Posterior vena cava (tissue), 2 donors: Measurements from ENCODE around the gene KIFAP3. TPM values are rescaled to one million over a fixed set of nuclear protein-coding genes. Genes with fewer than 3 reads are reported as not detected.
"Not testable (repeated sequence)": the region's sequence is repeated elsewhere in the genome, so short reads cannot be mapped to it uniquely, and the experiment has no call there.

Source experiments
- DNase-seq: peaks from one replicate; pipeline ENCODE4 v3.0.0-alpha.2; 2020; ENCODE audit warnings: low spot score
- intact Hi-C, 2 donors: fragments of 100-400 bp; cut with DNase I; formaldehyde crosslinking; loops; one replicate each; pipeline versions ENCODE4 v1.14.1 to v1.14.2; 2022 to 2023
- long read RNA-seq, 2 donors: library from polyadenylated mRNA; unstranded; transcript quantifications; one replicate each; pipeline ENCODE4 v2.0.0, GENCODE V29; 2020 to 2021
- total RNA-seq, 2 donors: library from RNA; stranded (reverse); fragmentation: NEBNext Ultra II Directional; extraction: Animal tissue kit (Norgen Biotek cat#: 25700); gene quantifications; one replicate each; pipeline ENCODE4 v1.2.1, GENCODE V29; 2021
- donor health status: DM: yes; HTN: yes; CAD: no.
- donor health status: DM: yes; HTN: yes; CAD: no.

KIFAP3 gene
- 10 to 100 TPM; 27.7 to 31.4 TPM for total RNA-seq
- long read RNA-seq, donor 1, partial matches to known transcripts, result 1 of 10 reads
- long read RNA-seq, donor 1, other reads (novel, unspliced or antisense), result 4 of 10 reads
- long read RNA-seq, donor 2, transcript KIFAP3-201 (20 exons, 2,957 nt), result major isoform, 9 of 20 reads
- long read RNA-seq, donor 2, partial matches to known transcripts, result 3 of 20 reads
- long read RNA-seq, donor 2, other reads (novel, unspliced or antisense), result 7 of 20 reads

GRCh38 chr1:170074250-170075157 is at the start of gene KIFAP3:
TSS of gene KIFAP3 (minus strand) at chr1:170074695. CDS start at chr1:170074467, 228 bp downstream.
- DNase-seq, result peak; percentile 99
- intact Hi-C loops, result no loop called here

GRCh38 chr1:170122366-170122765 is 47.9 kb upstream of the KIFAP3 start:
- intact Hi-C loops, result no loop called here

GRCh38 chr1:170114906-170115305 is 40.4 kb upstream of the KIFAP3 start:
- DNase-seq, result no peak
- intact Hi-C loops, result no loop called here

More at GRCh38 chr1:170122366-170122765, 47.9 kb upstream of the KIFAP3 start:
- no peak for DNase-seq

- DNase-seq, intact Hi-C loops: not testable (repeated sequence)
These were observed 38.6 kb upstream of the KIFAP3 start for GRCh38 chr1:170113140-170113539.

- intact Hi-C loops, result no loop called here
- DNase-seq, result no peak
These were observed 23.0 kb upstream of the KIFAP3 start for GRCh38 chr1:170097449-170097948.

GRCh38 chr1:170096806-170097340 is 22.4 kb upstream of the KIFAP3 start:
- no peak for DNase-seq
- intact Hi-C loops, result no loop called here

- no peak for DNase-seq
- intact Hi-C loops, result no loop called here
These were observed 21.7 kb upstream of the KIFAP3 start for GRCh38 chr1:170095976-170096748.

- DNase-seq, intact Hi-C loops: not testable (repeated sequence)
These were observed 20.5 kb upstream of the KIFAP3 start for GRCh38 chr1:170094697-170095616.

- DNase-seq, result no peak
- intact Hi-C loops, result no loop called here
These were observed 12.0 kb upstream of the KIFAP3 start for GRCh38 chr1:170086399-170087032.

- DNase-seq, result no peak
- intact Hi-C loops, result no loop called here
These were observed 10.6 kb upstream of the KIFAP3 start for GRCh38 chr1:170085091-170085490.

GRCh38 chr1:170078610-170079189 is 4.2 kb upstream of the KIFAP3 start:
- intact Hi-C loops, result no loop called here
- no peak for DNase-seq

GRCh38 chr1:170077926-170078325 is 3.4 kb upstream of the KIFAP3 start:
- no peak for DNase-seq
- intact Hi-C loops, result no loop called here

GRCh38 chr1:170076952-170077351 is 2.5 kb upstream of the KIFAP3 start:
- DNase-seq, intact Hi-C loops: not testable (repeated sequence)

- no peak for DNase-seq
- intact Hi-C loops, result no loop called here
These were observed 1.7 kb upstream of the KIFAP3 start for GRCh38 chr1:170076199-170076598.

- intact Hi-C loops, result no loop called here
- DNase-seq, result no peak
These were observed 691 bp upstream of the KIFAP3 start for GRCh38 chr1:170075186-170075585.

GRCh38 chr1:170073893-170074249 is 624 bp downstream of the KIFAP3 start:
- DNase-seq, result no peak
- intact Hi-C loops, result no loop called here

- no peak for DNase-seq
- intact Hi-C loops, result no loop called here
These were observed 3.1 kb downstream of the KIFAP3 start for GRCh38 chr1:170071378-170071777.

- DNase-seq, result no peak
- intact Hi-C loops, result no loop called here
These were observed 5.6 kb downstream of the KIFAP3 start for GRCh38 chr1:170068923-170069322.
